Stomach (tissue), 9 donors: ENCODE measurements around the gene TEKTIP1. TPM values are rescaled to one million over a fixed set of nuclear protein-coding genes. Genes with fewer than 3 reads are reported as not detected.
"Not testable (repeated sequence)": the region's sequence is repeated elsewhere in the genome, so short reads cannot be mapped to it uniquely, and the experiment has no call there.

Experiments used
- DNase-seq, 2 donors: peaks; one replicate each; pipeline versions ENCODE4 v3.0.0 to v3.0.0-alpha.2; 2013 to 2019
- H3K27ac ChIP-seq, 5 donors: fragments of 200-600 bp in 4 of 5; sonication (generic) in 4 of 5; one replicate each; pipeline ENCODE4 v1.5.1; 2013 to 2019; ENCODE audit warnings: mild to moderate bottlenecking in 1 of 5, moderate library complexity in 1 of 5
- H3K27me3 ChIP-seq, 3 donors: fragments of 200-600 bp; sonication (generic); one replicate each; pipeline ENCODE4 v1.5.1; 2017 to 2019; ENCODE audit warnings: mixed run types in 1 of 3
- H3K36me3 ChIP-seq, 4 donors: fragments of 200-600 bp; sonication (generic); 1 replicate in 3 of 4; 2 replicates in 1 of 4; pipeline ENCODE4 v1.5.1; 2016 to 2019
- H3K4me1 ChIP-seq, 4 donors: fragments of 200-600 bp; sonication (generic); one replicate each; pipeline ENCODE4 v1.5.1; 2016 to 2019
- H3K4me3 ChIP-seq, 4 donors: fragments of 200-600 bp; sonication (generic) in 3 of 4; one replicate each; pipeline ENCODE4 v1.5.1; 2016 to 2019; ENCODE audit warnings: mild to moderate bottlenecking in 1 of 4
- H3K9me3 ChIP-seq, 4 donors: fragments of 200-600 bp; sonication (generic); one replicate each; pipeline ENCODE4 v1.5.1; 2016 to 2019
- CTCF ChIP-seq, 7 experiments: fragments of 450-650 bp in 4 of 7; fragments of 200-600 bp in 3 of 7; sonication (generic) in 3 of 7; IDR thresholded peaks; one replicate each; pipeline ENCODE4 v1.5.1; 2016 to 2019; ENCODE audit warnings: antibody characterized with exemption in 7 of 7, control low read depth in 2 of 7, mild to moderate bottlenecking in 1 of 7
- EP300 ChIP-seq: sonication (generic); formaldehyde crosslinking; IDR thresholded peaks from one replicate; pipeline ENCODE4 v1.6.1; 2017; ENCODE audit warnings: antibody characterized with exemption
- POLR2A ChIP-seq, 4 donors: fragments of 450-650 bp; IDR thresholded peaks; one replicate each; pipeline ENCODE4 v1.6.1; 2016; ENCODE audit warnings: antibody characterized with exemption in 4 of 4, control low read depth in 2 of 4, mild to moderate bottlenecking in 1 of 4, moderate library complexity in 1 of 4
- POLR2AphosphoS5 ChIP-seq, 3 donors: sonication (generic); formaldehyde crosslinking; IDR thresholded peaks; one replicate each; pipeline ENCODE4 v1.6.1; 2016; ENCODE audit warnings: antibody characterized with exemption in 3 of 3
- WGBS, 5 donors: extraction: QIAGEN DNeasy Blood & Tissue Kit in 3 of 5; methylation state at CpG; one replicate each; pipeline versions ENCODE4 v1.1.5 to v1.1.7; 2013 to 2018; 5-methylcytosine and 5-hydroxymethylcytosine counted together
- intact Hi-C: fragments of 100-400 bp; cut with DNase I; formaldehyde crosslinking; loops from one replicate; pipeline ENCODE4 v1.15.1; 2023; ENCODE audit warnings: low total_unique reads
- polyA plus RNA-seq, 3 donors: library from polyadenylated mRNA; stranded (reverse); fragments of 200-250 nt; gene quantifications; one replicate each; pipeline ENCODE4 v1.2.3, GENCODE V29; 2013
- total RNA-seq, 5 donors: library from RNA; depleted of rRNA; stranded (reverse); fragments of >200 nt; gene quantifications; one replicate each; pipeline versions ENCODE4 v1.1.0 to v1.2.3, GENCODE V29; 2014 to 2016
- donor health status: healthy with polysubstance abuse.
- donor health status: Bipolar disorder and iron deficiency.
- donor health status: healthy.

Gene TEKTIP1
- total and polyA plus RNA-seq, 8 donors = 0.28 to 1.00 TPM; not detected in 6

- Histone ChIP-seq H3K27ac (no peak overlapping the region), H3K4me3 (no peak overlapping the region), H3K4me1 (no peaks in the 10 kb centered on the region), H3K9me3 (no peaks in the 10 kb centered on the region), H3K36me3 (peaks cover 74 to 82% (median 78%) of the 10 kb centered on the region in 4 donors), H3K27me3 (no peaks in the 10 kb centered on the region)
- intact Hi-C loops = no loop called here
- no peak for DNase-seq
- TF ChIP-seq POLR2A (IDR thresholded peaks at IDR 0.05) (no peak), POLR2AphosphoS5 (IDR thresholded peaks at IDR 0.05) (no peak), EP300 (no peak), CTCF (IDR thresholded peaks at IDR 0.05) (no peak)
- 96 to 99% (median 98%) methylated on average over 9 to 14 of the region's 14 CpGs for WGBS, 5 donors
Measured at GRCh38 chr19:3528080-3528479, 10.9 kb upstream of the TEKTIP1 start.

GRCh38 chr19:3528539-3529211 lies 10.3 kb upstream of the TEKTIP1 start:
- Histone ChIP-seq H3K27ac (no peak overlapping the region), H3K27me3 (no peaks in the 10 kb centered on the region), H3K4me3 (no peak overlapping the region), H3K4me1 (no peaks in the 10 kb centered on the region), H3K9me3 (no peaks in the 10 kb centered on the region), H3K36me3 (peaks cover 74 to 82% (median 78%) of the 10 kb centered on the region in 4 donors)
- intact Hi-C loops = no loop called here
- 90 to 99% (median 97%) methylated on average over 20 of the region's 20 CpGs for WGBS, 5 donors
- DNase-seq = no peak
- no peak for TF ChIP-seq POLR2A (IDR thresholded peaks at IDR 0.05)
- no peak for TF ChIP-seq POLR2AphosphoS5 (IDR thresholded peaks at IDR 0.05)
- TF ChIP-seq EP300 = no peak
- no peak for TF ChIP-seq CTCF (IDR thresholded peaks at IDR 0.05)

- H3K9me3 ChIP-seq, H3K27ac ChIP-seq, H3K4me1 ChIP-seq, intact Hi-C loops, H3K4me3 ChIP-seq, H3K27me3 ChIP-seq, DNase-seq: not testable (repeated sequence)
- peaks cover 73 to 82% (median 78%) of the 10 kb centered on the region in 4 donors for H3K36me3 ChIP-seq
- WGBS, 5 donors = 92 to 100% (median 99%) methylated on average over 7 of the region's 7 CpGs
Measured at GRCh38 chr19:3529299-3529698, 9.7 kb upstream of the TEKTIP1 start.

- Histone ChIP-seq H3K27ac (no peak overlapping the region), H3K4me1 (no peaks in the 10 kb centered on the region), H3K27me3 (no peaks in the 10 kb centered on the region), H3K9me3 (no peaks in the 10 kb centered on the region), H3K36me3 (peaks cover 75 to 84% (median 80%) of the 10 kb centered on the region in 4 donors), H3K4me3 (no peak overlapping the region)
- no peak for DNase-seq
- WGBS, 5 donors = 94 to 99% (median 96%) methylated on average over 12 of the region's 12 CpGs
- intact Hi-C loops = no loop called here
- TF ChIP-seq POLR2A (IDR thresholded peaks at IDR 0.05) (no peak), POLR2AphosphoS5 (IDR thresholded peaks at IDR 0.05) (no peak), EP300 (no peak), CTCF (IDR thresholded peaks at IDR 0.05) (no peak)
Measured at GRCh38 chr19:3530389-3530788, 8.6 kb upstream of the TEKTIP1 start.

GRCh38 chr19:3531716-3532115 lies 7.3 kb upstream of the TEKTIP1 start:
- intact Hi-C loops = no loop called here
- TF ChIP-seq POLR2AphosphoS5 (IDR thresholded peaks at IDR 0.05) (no peak), EP300 (no peak), CTCF (IDR thresholded peaks at IDR 0.05) (no peak), POLR2A (IDR thresholded peaks at IDR 0.05) (no peak)

More at GRCh38 chr19:3531716-3532115, 7.3 kb upstream of the TEKTIP1 start:
- no peak overlapping the region for H3K27ac ChIP-seq
- H3K9me3 ChIP-seq = no peaks in the 10 kb centered on the region
- H3K27me3 ChIP-seq = no peaks in the 10 kb centered on the region
- DNase-seq = no peak
- H3K4me1 ChIP-seq = no peaks in the 10 kb centered on the region
- no peak overlapping the region for H3K4me3 ChIP-seq
- peaks cover 68 to 85% (median 81%) of the 10 kb centered on the region in 4 donors for H3K36me3 ChIP-seq
- 89 to 96% (median 94%) methylated on average over 10 to 29 of the region's 29 CpGs for WGBS, 5 donors
